Loucy (cell line): Measurements from ENCODE around the gene SLITRK2.

Source experiments
- CTCF ChIP-seq: fragments of 200-600 bp; sonication (generic); conservative IDR thresholded peaks from 2 replicates; pipeline ENCODE4 v1.5.1; 2014; ENCODE audit warnings: mild to moderate bottlenecking, antibody characterized with exemption, low read length
- EZH2phosphoT487 ChIP-seq: fragments of 200-600 bp; IDR thresholded peaks from 2 replicates; pipeline ENCODE4 v1.6.1; 2018; ENCODE audit warnings: antibody characterized with exemption, mild to moderate bottlenecking, moderate library complexity, borderline replicate concordance

DNA sequence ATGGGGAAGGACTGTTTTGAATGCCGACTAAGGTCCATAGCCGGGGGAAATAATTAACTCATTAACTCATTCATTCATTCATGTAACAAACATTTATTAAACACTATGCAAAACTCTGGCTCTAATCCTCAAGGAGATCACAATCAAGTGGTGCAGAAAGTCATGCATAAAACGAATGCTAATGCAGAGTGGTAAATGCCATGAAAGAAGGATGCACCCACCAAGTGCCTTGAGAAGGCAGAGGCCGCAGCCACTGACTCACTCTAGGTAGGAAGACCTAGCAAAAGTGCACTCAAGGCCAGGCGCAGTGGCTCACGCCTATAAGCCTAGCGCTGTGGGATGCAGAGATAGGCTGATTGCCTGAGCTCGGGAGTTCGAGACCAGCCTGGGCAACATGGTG lies 22.9 kb downstream of the SLITRK2 start:
- TF ChIP-seq EZH2phosphoT487 (no peak), CTCF (no peak)
